ENCODE measurements around the gene CLIC4.

- no peak for TF ChIP-seq MYC (IDR thresholded peaks at IDR 0.05; ENCODE audit: low read depth, low read length)
- TF ChIP-seq CTCF (IDR thresholded peaks at IDR 0.05; ENCODE audit: low read depth, low read length): no peak
- TF ChIP-seq POLR2A (IDR thresholded peaks at IDR 0.05; ENCODE audit: extremely low read depth, insufficient read length): no peak
Measured at GRCh38 chr1:24782689-24783088, 37.4 kb downstream of the CLIC4 start.

Measured in NB4 (cell line).